Activated T-helper 1 cell treated with anti-CD3 and anti-CD28 coated beads, Interleukin-2, amount 50 U/mL, for 16 hours (primary cell): ENCODE measurements around the gene WDR55.
"Not testable (repeated sequence)": the region's sequence is repeated elsewhere in the genome, so short reads cannot be mapped to it uniquely, and the experiment has no call there.

Experiments
- DNase-seq, 2 donors: peaks; one replicate each; pipeline ENCODE4 v3.0.0-alpha.2; 2020; ENCODE audit warnings: low read depth in 1 of 2, low spot score in 1 of 2

WDR55 gene

DNA sequence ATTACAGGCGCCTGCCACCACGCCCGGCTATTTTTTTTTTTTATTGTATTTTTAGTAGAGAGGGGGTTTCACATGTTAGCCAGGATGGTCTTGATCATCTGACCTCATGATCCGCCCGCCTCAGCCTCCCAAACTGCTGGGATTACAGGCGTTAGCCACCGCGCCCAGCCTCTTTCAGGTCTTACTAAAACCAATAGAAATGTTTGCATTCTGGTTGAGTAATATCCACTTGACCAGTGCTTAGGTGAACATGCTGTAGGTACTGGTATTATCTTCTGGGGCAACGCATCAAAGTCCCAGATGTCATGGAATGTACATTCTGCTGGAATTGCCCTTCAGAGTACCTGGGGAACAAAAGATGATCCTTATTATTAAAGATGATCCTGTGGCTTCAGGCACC lies 44.1 kb downstream of the WDR55 start:
- DNase-seq: not testable (repeated sequence)

DNA sequence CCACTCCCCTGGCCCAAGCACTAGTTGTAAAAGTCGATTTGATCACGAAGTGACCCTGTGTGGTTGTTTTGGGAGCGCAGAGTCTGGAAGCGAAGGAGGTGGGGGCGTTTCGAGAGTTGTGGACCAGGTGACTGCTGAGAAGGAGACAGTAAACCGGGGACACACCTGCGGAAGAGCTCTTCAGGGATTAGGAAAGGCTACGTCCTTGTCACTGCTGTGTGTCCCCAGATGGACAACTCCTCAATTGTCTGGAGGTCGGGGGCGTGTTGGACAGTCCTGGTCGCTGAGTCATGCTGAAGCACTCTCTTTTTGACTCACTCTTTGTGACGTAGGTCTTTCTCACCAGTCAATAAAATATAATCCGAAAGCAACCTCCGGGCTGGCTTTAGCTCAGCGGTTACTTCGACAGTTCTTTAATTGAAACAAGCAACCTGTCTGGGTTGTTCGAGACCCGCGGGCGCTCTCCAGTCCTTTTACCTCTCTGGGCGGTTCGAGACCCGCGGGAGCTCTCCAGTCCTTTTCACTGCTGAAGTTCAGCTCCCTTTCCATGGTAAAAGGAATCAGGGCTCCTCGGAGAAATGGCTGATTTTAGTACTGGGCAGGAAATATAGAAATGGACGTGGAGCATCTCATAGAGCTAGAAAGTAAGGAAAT lies 46.3 kb downstream of the WDR55 start:
- DNase-seq: peak; percentile 48 to 78

DNA sequence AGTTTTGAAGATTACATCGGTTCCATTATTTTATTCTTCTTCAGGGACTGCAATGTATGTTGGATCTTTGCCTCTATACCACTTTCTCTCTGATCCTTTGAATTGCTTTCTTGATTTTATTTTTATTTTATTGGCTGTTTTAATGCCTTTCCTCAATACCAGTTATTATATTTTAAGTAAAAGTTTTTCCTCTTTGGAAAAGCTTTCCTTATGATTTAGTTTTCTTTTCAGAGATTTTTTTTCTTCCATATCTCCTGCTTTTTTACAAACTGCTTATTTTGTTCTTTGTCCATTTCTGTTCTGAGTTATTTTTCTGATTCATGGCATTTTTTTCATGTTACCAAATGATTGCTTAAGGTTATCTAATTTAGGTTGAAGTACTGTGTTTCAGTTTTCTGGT lies 47.1 kb downstream of the WDR55 start:
- DNase-seq: no peak

DNA sequence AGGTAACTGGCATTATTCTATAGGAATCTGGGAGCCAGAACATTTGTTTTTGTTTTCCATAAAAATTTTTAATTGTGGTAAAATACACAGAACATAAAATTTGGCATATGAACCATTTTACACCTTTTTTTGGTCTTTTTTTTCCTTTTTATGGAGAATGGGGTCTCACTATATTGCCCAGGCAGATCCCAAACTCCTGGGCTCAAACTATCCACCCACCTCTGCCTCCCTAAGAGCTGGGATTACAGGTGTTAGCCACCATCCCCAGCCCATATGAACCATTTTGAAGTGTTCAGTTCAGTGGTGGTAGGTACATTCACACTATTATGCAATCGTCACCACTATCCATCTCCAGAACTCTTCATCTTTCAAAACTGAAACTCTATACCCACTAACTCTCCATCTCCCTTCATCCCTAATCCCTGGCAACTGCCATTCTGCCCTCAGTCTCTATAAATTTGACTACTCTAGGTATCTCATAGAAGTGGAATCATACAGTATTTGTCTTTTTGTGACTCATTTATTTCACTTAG lies 48.9 kb downstream of the WDR55 start:
- no peak for DNase-seq

DNA sequence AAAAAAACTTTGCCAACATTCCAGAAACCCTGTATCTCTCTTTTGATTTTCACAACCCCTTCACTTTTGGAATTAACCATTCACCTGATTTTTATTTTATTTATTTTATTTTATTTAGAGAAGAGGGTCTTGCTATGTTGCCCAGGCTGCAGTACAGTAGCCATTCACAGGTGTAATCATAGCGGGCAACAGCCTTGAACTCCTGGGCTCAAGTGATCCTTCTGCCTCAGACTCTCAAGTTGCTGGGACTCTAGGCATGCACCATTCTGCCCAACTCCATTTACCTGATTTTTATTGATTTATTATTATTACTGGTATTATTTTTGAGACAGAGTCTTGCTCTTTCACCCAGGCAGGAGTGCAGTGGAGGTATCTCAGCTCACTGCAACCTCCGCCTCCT lies 51.5 kb downstream of the WDR55 start:
- not testable (repeated sequence) for DNase-seq

DNA sequence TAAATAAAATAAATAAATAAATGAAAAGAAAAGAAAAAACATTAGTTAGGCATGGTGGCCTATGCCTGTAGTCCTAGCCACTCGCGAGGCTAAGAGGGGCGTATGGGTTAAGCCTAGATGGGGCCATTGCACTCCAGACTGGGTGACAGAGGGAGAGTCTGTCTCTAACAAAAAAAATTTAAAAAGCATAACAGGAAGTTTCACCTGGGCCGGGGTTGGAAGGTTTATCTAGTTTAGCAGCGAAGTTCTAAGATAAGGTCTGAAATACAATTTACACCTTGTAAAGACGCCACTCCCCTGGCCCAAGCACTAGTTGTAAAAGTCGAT lies 53.5 kb downstream of the WDR55 start:
- DNase-seq: no peak

DNA sequence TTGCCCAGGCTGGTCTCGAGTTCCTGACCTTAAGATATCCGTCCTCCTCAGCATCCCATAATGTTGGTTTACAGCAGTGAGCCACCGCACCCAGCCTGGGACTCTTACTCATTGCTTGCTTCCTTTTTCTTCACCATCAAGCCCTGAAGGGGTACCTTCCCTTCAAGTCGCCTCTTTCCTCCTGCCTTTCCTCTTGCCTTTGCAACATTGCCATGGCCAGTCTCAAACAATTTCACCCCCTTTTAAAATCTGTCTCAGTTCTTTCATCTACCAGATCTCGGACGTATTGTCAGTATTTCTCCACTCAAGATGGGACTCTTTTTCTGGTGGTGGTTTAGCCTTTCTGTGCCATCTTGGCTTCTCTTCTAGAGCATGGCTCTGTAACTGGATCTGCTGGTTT lies 56.0 kb downstream of the WDR55 start:
- not testable (repeated sequence) for DNase-seq

DNA sequence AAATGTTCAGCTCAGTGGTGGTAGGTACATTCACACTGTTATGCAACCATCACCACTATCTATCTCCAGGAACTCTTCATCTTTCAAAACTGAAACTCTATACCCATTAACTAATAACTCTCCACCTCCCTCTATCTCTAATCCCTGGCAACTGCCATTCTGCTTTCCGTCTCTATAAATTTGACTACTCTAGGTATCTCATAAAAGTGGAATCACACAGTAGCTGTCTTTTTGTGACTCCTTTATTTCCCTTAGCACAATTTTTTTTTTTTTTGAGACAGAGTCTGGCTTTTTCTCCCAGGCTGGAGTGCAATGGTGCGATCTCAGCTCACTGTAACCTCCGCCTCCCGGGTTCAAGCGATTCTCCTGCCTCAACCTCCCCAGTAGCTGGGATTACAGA lies 56.7 kb downstream of the WDR55 start:
- not testable (repeated sequence) for DNase-seq
